ENCODE results near the gene GPANK1. TPM values are rescaled to one million over a fixed set of nuclear protein-coding genes. Genes with fewer than 3 reads are reported as not detected.

GPANK1 gene
- total and polyA plus RNA-seq, 9 of the 15 experiments (the other 6 are each of a cell fraction or from before 2014, with no cell fraction given), result 32.2 to 111 (median 46.3) TPM

- TF ChIP-seq ZNF398 (CRISPR knock-in tag; IDR thresholded peaks at IDR 0.05) (no peak), ZNF41 (CRISPR knock-in tag; conservative IDR thresholded peaks at IDR 0.05) (no peak), POLR2H (tag; IDR thresholded peaks at IDR 0.05; ENCODE audit: low read depth) (no peak), MAFF (IDR thresholded peaks at IDR 0.05; ENCODE audit: low read length) (no peak), GMEB1 (CRISPR knock-in tag; IDR thresholded peaks at IDR 0.05) (no peak; the same call in 1 of the 2 replicates), ARID4B (CRISPR knock-in tag; IDR thresholded peaks at IDR 0.05) (peak; percentile 91; the same call in 1 of the 2 replicates), PURB (CRISPR knock-in tag; IDR thresholded peaks at IDR 0.05; ENCODE audit: low read depth) (no peak), FOXP4 (CRISPR knock-in tag; IDR thresholded peaks at IDR 0.05; ENCODE audit: borderline replicate concordance) (no peak; the same call in 1 of the 2 replicates), ZNF277 (CRISPR knock-in tag; IDR thresholded peaks at IDR 0.05; ENCODE audit: borderline replicate concordance) (0 out of 2 replicates have a peak, but pooled peaks have one; percentile 29), ZNF695 (CRISPR knock-in tag; IDR thresholded peaks at IDR 0.05) (peak; percentile 78; the same call in 1 of the 2 replicates), SIRT6 (IDR thresholded peaks at IDR 0.05; ENCODE audit: low read depth, low read length) (no peak), EWSR1 (IDR thresholded peaks at IDR 0.05; ENCODE audit: borderline replicate concordance, low read depth, partially characterized antibody) (no peak), RBM34 (IDR thresholded peaks at IDR 0.05; ENCODE audit: borderline replicate concordance, insufficient read depth, low read length) (peak; percentile 60; the same call in 1 of the 2 replicates)
Measured at GRCh38 chr6:31660381-31661261, 4.2 kb downstream of the GPANK1 start, which contains the start of gene C6orf47 (continued).
